ENCODE data around the gene CUEDC1.

DNA sequence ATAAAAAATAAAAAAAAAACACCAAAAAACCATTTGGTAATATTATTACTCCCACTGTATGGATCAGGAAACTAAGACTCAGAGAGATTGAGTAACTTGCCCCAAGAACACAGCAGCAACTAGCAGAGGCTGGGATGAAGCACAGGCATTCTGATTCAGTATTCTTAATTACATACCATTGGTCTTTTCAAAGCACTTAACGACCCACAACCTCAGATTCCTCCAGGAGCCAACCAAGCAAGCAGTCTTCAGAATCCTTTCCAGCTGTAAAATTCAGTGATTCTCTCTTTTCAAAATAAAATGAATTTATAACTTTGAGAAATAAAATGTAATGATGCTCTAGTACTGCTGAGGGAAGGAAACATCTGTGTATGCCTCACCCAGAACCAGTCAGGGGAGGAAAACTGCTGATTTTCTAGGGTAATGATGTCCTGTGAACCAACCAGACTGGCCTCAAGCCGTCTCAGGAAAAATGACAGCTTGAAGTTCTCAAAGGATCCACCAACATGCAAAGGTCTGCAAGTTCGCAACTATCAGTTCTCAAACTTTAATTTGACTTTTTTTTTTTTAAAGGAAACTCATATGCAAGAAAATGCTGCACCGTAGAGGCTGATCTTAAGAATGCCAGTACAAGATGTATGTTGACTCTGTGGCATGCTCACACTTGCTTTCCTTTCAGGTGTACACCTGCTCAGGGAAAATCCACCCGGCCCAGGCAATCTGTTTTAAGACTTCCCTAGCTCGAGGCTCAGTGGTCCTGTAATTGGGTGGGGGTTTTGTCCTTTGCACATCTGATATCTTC lies 9.0 kb downstream of the CUEDC1 start:
- no peak for TF ChIP-seq POLR2A (IDR thresholded peaks at IDR 0.05)
- TF ChIP-seq, protein P1, sequence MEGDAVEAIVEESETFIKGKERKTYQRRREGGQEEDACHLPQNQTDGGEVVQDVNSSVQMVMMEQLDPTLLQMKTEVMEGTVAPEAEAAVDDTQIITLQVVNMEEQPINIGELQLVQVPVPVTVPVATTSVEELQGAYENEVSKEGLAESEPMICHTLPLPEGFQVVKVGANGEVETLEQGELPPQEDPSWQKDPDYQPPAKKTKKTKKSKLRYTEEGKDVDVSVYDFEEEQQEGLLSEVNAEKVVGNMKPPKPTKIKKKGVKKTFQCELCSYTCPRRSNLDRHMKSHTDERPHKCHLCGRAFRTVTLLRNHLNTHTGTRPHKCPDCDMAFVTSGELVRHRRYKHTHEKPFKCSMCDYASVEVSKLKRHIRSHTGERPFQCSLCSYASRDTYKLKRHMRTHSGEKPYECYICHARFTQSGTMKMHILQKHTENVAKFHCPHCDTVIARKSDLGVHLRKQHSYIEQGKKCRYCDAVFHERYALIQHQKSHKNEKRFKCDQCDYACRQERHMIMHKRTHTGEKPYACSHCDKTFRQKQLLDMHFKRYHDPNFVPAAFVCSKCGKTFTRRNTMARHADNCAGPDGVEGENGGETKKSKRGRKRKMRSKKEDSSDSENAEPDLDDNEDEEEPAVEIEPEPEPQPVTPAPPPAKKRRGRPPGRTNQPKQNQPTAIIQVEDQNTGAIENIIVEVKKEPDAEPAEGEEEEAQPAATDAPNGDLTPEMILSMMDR (IDR thresholded peaks at IDR 0.05) = peak in 1 of 4 experiments; percentile 15

All from prostate gland (tissue), 2 donors.